Transverse colon (tissue), 4 donors: Measurements from ENCODE around the gene SMG5. TPM values are rescaled to one million over a fixed set of nuclear protein-coding genes. Genes with fewer than 3 reads are reported as not detected.

ENCODE experiments used
- DNase-seq: peaks from one replicate; pipeline ENCODE4 v3.0.0-alpha.2; 2019
- H3K27ac ChIP-seq, 4 donors: fragments of 200-600 bp; sonication (generic); 2 replicates each; pipeline ENCODE4 v1.5.1; 2016 to 2018; ENCODE audit warnings: inconsistent platforms in 4 of 4
- H3K27me3 ChIP-seq: fragments of 200-600 bp; sonication (generic); 2 replicates; pipeline ENCODE4 v1.5.1; 2017; ENCODE audit warnings: inconsistent platforms
- H3K36me3 ChIP-seq, 4 donors: fragments of 200-600 bp; sonication (generic); 2 replicates each; pipeline ENCODE4 v1.5.1; 2017 to 2019; ENCODE audit warnings: inconsistent platforms in 4 of 4
- H3K4me1 ChIP-seq, 4 donors: fragments of 200-600 bp; sonication (generic); 2 replicates each; pipeline ENCODE4 v1.5.1; 2017 to 2020; ENCODE audit warnings: inconsistent platforms in 4 of 4
- H3K4me3 ChIP-seq, 4 donors: fragments of 200-600 bp; sonication (generic); 1 replicate in 1 of 4; 2 replicates in 3 of 4; pipeline versions ENCODE4 v1.5.1 to v1.6.1; 2017 to 2019; ENCODE audit warnings: inconsistent platforms in 4 of 4
- H3K9me3 ChIP-seq, 2 donors: fragments of 200-600 bp; sonication (generic); 2 replicates each; pipeline ENCODE4 v1.5.1; 2017 to 2019; ENCODE audit warnings: inconsistent platforms in 2 of 2
- CTCF ChIP-seq, 5 experiments: fragments of 200-600 bp in 3 of 5; fragments of 450-650 bp in 2 of 5; sonication (generic) in 3 of 5; IDR thresholded peaks; 1 replicate in 2 of 5; 2 replicates in 3 of 5; pipeline ENCODE4 v1.5.1; 2016 to 2017; ENCODE audit warnings: antibody characterized with exemption in 5 of 5, inconsistent platforms in 3 of 5, mild to moderate bottlenecking in 2 of 5, moderate library complexity in 1 of 5
- EP300 ChIP-seq: sonication (generic); formaldehyde crosslinking; IDR thresholded peaks from one replicate; pipeline ENCODE4 v1.6.1; 2017; ENCODE audit warnings: antibody characterized with exemption, low read depth
- POLR2A ChIP-seq: fragments of 450-650 bp; IDR thresholded peaks from one replicate; pipeline ENCODE4 v1.6.1; 2016; ENCODE audit warnings: antibody characterized with exemption, mild to moderate bottlenecking, moderate library complexity
- POLR2AphosphoS5 ChIP-seq, 3 donors: sonication (generic); formaldehyde crosslinking; IDR thresholded peaks; one replicate each; pipeline ENCODE4 v1.6.1; 2016; ENCODE audit warnings: antibody characterized with exemption in 3 of 3
- WGBS, 2 donors: methylation state at CpG; one replicate each; pipeline ENCODE4 v1.1.5; 2018; ENCODE audit warnings: low coverage in 1 of 2; 5-methylcytosine and 5-hydroxymethylcytosine counted together
- in situ Hi-C, 4 donors: fragments of 200-750 bp; cut with MboI; loops; one replicate each; pipeline versions ENCODE4 v1.15.0 to v1.15.1; 2017; ENCODE audit warnings: low sequenced_read_pairs in 3 of 4, low pct_ligation_motif_present in 1 of 4, low pct_unique_long_range_greater_than_20kb in 1 of 4
- intact Hi-C: fragments of 100-400 bp; cut with DNase I; formaldehyde crosslinking; loops from one replicate; pipeline ENCODE4 v1.15.1; 2023; ENCODE audit warnings: low total_unique reads
- total RNA-seq, 4 donors: library from RNA; depleted of rRNA; stranded (reverse); fragments of >200 nt; gene quantifications; one replicate each; pipeline ENCODE4 v1.1.0, GENCODE V29; 2016

SMG5 gene
- total RNA-seq, 4 donors from 2014 or later = 72.1 to 134 (median 102) TPM

- H3K27ac ChIP-seq = no peak overlapping the region
- peaks cover 0 to 79% (median 32%) of the 10 kb centered on the region in 4 donors for H3K36me3 ChIP-seq
- DNase-seq = no peak
- H3K4me1 ChIP-seq = no peaks in the 10 kb centered on the region
- no peak overlapping the region for H3K4me3 ChIP-seq
- H3K9me3 ChIP-seq = no peaks in the 10 kb centered on the region
- in situ Hi-C loops (no loop called here), intact Hi-C loops (no loop called here)
- H3K27me3 ChIP-seq = no peaks in the 10 kb centered on the region
- WGBS, 2 donors = 81 to 83% methylated on average over 1 to 2 of the region's 2 CpGs
- TF ChIP-seq CTCF (IDR thresholded peaks at IDR 0.05) (no peak), POLR2A (no peak), POLR2AphosphoS5 (IDR thresholded peaks at IDR 0.05) (no peak), EP300 (no peak)
Observed at GRCh38 chr1:156260896-156261295, 21.7 kb downstream of the SMG5 start.

- intact Hi-C loops (no loop called here), in situ Hi-C loops (no loop called here)
- 94 to 100% methylated on average over 2 to 3 of the region's 3 CpGs for WGBS, 2 donors
- Histone ChIP-seq H3K4me1 (no peaks in the 10 kb centered on the region), H3K27me3 (no peaks in the 10 kb centered on the region), H3K9me3 (no peaks in the 10 kb centered on the region), H3K36me3 (peaks cover 0 to 76% (median 31%) of the 10 kb centered on the region in 4 donors), H3K27ac (no peak overlapping the region), H3K4me3 (no peak overlapping the region)
- no peak for DNase-seq
- TF ChIP-seq POLR2A (no peak), CTCF (IDR thresholded peaks at IDR 0.05) (no peak), EP300 (no peak), POLR2AphosphoS5 (IDR thresholded peaks at IDR 0.05) (no peak)
Observed at GRCh38 chr1:156259805-156260204, 22.8 kb downstream of the SMG5 start.

GRCh38 chr1:156258859-156259258 lies 23.8 kb downstream of the SMG5 start:
- Histone ChIP-seq H3K36me3 (peaks cover 0 to 73% (median 32%) of the 10 kb centered on the region in 4 donors), H3K9me3 (no peaks in the 10 kb centered on the region), H3K4me3 (no peak overlapping the region), H3K27ac (no peak overlapping the region), H3K4me1 (no peaks in the 10 kb centered on the region), H3K27me3 (no peaks in the 10 kb centered on the region)
- no peak for TF ChIP-seq CTCF (IDR thresholded peaks at IDR 0.05)
- TF ChIP-seq POLR2AphosphoS5 (IDR thresholded peaks at IDR 0.05) = no peak
- no peak for TF ChIP-seq POLR2A
- TF ChIP-seq EP300 = no peak
- no peak for DNase-seq
- in situ Hi-C loops = no loop called here
- 97% methylated on average over 8 of the region's 8 CpGs; no CpG with 5 or more reads in 1 of the 2 donors for WGBS, 2 donors
- intact Hi-C loops = no loop called here

GRCh38 chr1:156257711-156258110 lies 24.9 kb downstream of the SMG5 start:
- Histone ChIP-seq H3K36me3 (peaks cover 0 to 71% (median 33%) of the 10 kb centered on the region in 4 donors), H3K4me3 (no peak overlapping the region), H3K27ac (no peak overlapping the region), H3K27me3 (no peaks in the 10 kb centered on the region), H3K4me1 (no peaks in the 10 kb centered on the region), H3K9me3 (no peaks in the 10 kb centered on the region)
- TF ChIP-seq EP300 = no peak
- TF ChIP-seq POLR2A = no peak
- no peak for TF ChIP-seq CTCF (IDR thresholded peaks at IDR 0.05)
- TF ChIP-seq POLR2AphosphoS5 (IDR thresholded peaks at IDR 0.05) = no peak
- intact Hi-C loops = no loop called here
- in situ Hi-C loops = no loop called here
- no peak for DNase-seq
- 83 to 86% methylated on average over 1 to 2 of the region's 2 CpGs for WGBS, 2 donors
